GM19467 (cell line): ENCODE results near the gene APOO.

Experiments
- ATAC-seq: cut with Tn5 transposase; IDR thresholded peaks from one replicate; pipeline ENCODE4 v1.9.1; 2021; ENCODE audit warnings: mild to moderate bottlenecking, moderate library complexity; ENCODE audit not compliant: unreplicated experiment

Gene APOO

GRCh38 chrX:23821847-23822246 is 85.9 kb downstream of the APOO start:
- no peak for ATAC-seq

- no peak for ATAC-seq
Observed at GRCh38 chrX:23820235-23820782, 87.4 kb downstream of the APOO start.

- ATAC-seq, result no peak
Observed at GRCh38 chrX:23819385-23820234, 88.1 kb downstream of the APOO start.

GRCh38 chrX:23817979-23818336 is 89.8 kb downstream of the APOO start:
- ATAC-seq, result no peak

GRCh38 chrX:23816179-23816578 is 91.6 kb downstream of the APOO start:
- ATAC-seq, result no peak

GRCh38 chrX:23815376-23815775 is 92.4 kb downstream of the APOO start:
- no peak for ATAC-seq

GRCh38 chrX:23813808-23814207 is 93.9 kb downstream of the APOO start:
- no peak for ATAC-seq

GRCh38 chrX:23811656-23812055 is 96.1 kb downstream of the APOO start:
- ATAC-seq, result no peak

- no peak for ATAC-seq
Observed at GRCh38 chrX:23811108-23811651, 96.6 kb downstream of the APOO start.

- no peak for ATAC-seq
Observed at GRCh38 chrX:23810279-23810678, 97.5 kb downstream of the APOO start.

- no peak for ATAC-seq
Observed at GRCh38 chrX:23805389-23805788, 102.3 kb downstream of the APOO start.

GRCh38 chrX:23804578-23804977 is 103.2 kb downstream of the APOO start:
- ATAC-seq, result no peak

GRCh38 chrX:23803931-23804381 is 103.8 kb downstream of the APOO start:
- no peak for ATAC-seq

- ATAC-seq, result no peak
Observed at GRCh38 chrX:23802431-23802830, 105.3 kb downstream of the APOO start.

- no peak for ATAC-seq
Observed at GRCh38 chrX:23799469-23800065, 108.2 kb downstream of the APOO start.

GRCh38 chrX:23797371-23798128 is 110.2 kb downstream of the APOO start:
- no peak for ATAC-seq

GRCh38 chrX:23795221-23795620 is 112.5 kb downstream of the APOO start:
- no peak for ATAC-seq

- ATAC-seq, result no peak
Observed at GRCh38 chrX:23792861-23793553, 114.7 kb downstream of the APOO start.

- no peak for ATAC-seq
Observed at GRCh38 chrX:23790155-23790497, 117.6 kb downstream of the APOO start.

- ATAC-seq, result no peak
Observed at GRCh38 chrX:23789386-23790154, 118.2 kb downstream of the APOO start.
